ENCODE measurements around the gene OTOP2.

OTOP2 gene

DNA sequence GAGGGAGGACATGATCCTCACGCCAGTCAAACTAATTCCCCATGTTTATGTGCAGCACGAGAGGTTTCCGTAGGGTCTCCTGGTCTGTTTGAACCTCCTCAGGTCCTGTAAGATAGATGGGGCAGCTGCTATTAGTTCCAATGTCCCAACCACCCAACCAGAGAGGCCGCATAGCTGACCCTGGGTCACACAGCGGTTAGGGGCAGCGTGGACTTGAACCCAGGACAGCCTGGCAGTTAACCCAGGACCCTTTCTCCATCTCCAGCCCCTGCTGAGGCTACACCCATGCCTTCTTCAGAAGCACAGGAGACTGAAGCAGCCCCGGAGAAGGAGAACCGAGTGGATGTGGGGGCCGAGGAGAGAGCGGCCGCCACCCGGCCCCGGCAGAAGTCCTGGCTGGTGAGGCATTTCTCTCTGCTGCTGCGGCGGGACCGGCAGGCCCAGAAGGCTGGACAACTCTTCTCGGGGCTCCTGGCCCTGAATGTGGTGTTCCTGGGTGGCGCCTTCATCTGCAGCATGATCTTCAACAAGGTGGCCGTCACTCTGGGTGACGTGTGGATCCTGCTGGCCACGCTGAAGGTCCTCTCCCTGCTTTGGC is 17.2 kb downstream of the OTOP2 start:
- Histone ChIP-seq H3K4me3 (no peak overlapping the region), H3K9me3 (ENCODE audit: low read depth, low read length) (no peaks in the 10 kb centered on the region), H3K9ac (ENCODE audit: insufficient read length) (no peak overlapping the region), H3K27ac (no peak overlapping the region), H3K36me3 (ENCODE audit: insufficient read depth, low read length) (no peaks in the 10 kb centered on the region)
- TF ChIP-seq EZH2 (IDR thresholded peaks at IDR 0.05), result no peak
- TF ChIP-seq POLR2AphosphoS5 (IDR thresholded peaks at IDR 0.05; ENCODE audit: borderline replicate concordance, low read depth, low read length), result no peak
- no peak for TF ChIP-seq FOXP2 (optimal IDR thresholded peaks at IDR 0.05; ENCODE audit: control extremely low read depth, extremely low read length, insufficient read depth)
- no peak for DNase-seq (ENCODE audit: low read depth, low spot score)

DNA sequence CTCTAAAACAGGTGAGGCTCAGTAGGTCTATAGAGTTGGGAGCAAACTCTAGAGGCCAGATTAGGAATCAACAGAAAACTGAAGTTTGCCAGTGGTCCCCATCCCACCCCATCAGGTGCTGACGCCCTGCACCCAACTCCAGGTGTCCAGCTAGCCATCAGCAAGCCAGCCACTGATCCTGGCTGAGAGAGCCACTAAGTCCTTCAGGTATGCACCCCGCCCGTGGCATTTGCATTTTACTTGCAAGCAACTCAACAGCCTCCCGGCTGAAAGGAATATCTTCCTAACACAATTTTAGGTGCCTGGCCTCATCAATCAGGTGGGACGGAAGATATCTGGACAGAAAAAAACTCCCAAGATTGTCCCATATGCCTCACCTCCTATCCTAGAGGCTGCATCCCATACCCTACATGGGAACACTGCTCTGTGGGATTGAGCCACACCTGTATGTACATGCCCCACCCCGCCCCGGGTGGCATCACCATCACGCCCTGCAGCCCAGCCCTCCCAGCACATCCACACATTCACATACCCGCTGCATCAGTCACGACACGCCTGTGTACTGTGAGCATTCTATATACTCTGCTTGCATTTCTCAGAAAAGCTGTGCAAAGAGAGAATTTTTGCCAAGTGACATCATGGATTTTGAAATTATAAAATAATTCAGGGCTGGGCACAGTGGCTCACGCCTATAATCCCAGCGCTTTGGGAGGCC is 19.9 kb downstream of the OTOP2 start:
- Histone ChIP-seq H3K9me3 (ENCODE audit: low read depth, low read length) (no peaks in the 10 kb centered on the region), H3K4me3 (no peak overlapping the region), H3K36me3 (ENCODE audit: insufficient read depth, low read length) (no peaks in the 10 kb centered on the region), H3K9ac (ENCODE audit: insufficient read length) (no peak overlapping the region), H3K27ac (no peak overlapping the region)
- no peak for TF ChIP-seq POLR2AphosphoS5 (IDR thresholded peaks at IDR 0.05; ENCODE audit: borderline replicate concordance, low read depth, low read length)
- no peak for TF ChIP-seq EZH2 (IDR thresholded peaks at IDR 0.05)
- TF ChIP-seq FOXP2 (optimal IDR thresholded peaks at IDR 0.05; ENCODE audit: control extremely low read depth, extremely low read length, insufficient read depth), result no peak
- DNase-seq (ENCODE audit: low read depth, low spot score), result no peak

DNA sequence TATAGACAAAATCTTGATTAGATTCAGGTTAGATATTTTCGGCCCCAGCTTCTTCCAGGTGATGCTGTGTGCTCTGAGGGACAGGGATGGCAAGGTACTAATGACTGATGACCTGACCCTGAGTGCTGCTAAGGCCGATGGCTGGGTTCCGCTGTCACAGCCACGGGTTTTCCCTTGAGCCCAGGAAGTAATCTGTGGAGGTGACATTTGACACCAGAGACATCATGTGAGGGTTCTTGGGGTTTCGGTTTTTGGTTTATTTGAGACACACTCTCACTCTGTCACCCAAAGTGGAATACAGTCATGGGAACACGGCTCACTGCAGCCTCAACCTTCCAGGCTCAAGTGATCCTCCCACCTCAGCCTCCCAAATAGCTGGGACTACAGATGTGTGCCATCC is 21.5 kb downstream of the OTOP2 start:
- H3K9me3 ChIP-seq (ENCODE audit: low read depth, low read length), result no peaks in the 10 kb centered on the region
- TF ChIP-seq FOXP2 (optimal IDR thresholded peaks at IDR 0.05; ENCODE audit: control extremely low read depth, extremely low read length, insufficient read depth) (no peak), POLR2AphosphoS5 (IDR thresholded peaks at IDR 0.05; ENCODE audit: borderline replicate concordance, low read depth, low read length) (no peak), EZH2 (IDR thresholded peaks at IDR 0.05) (no peak)
- no peak overlapping the region for H3K9ac ChIP-seq (ENCODE audit: insufficient read length)
- H3K27ac ChIP-seq, result no peak overlapping the region
- H3K36me3 ChIP-seq (ENCODE audit: insufficient read depth, low read length), result no peaks in the 10 kb centered on the region
- H3K4me3 ChIP-seq, result no peak overlapping the region
- DNase-seq (ENCODE audit: low read depth, low spot score), result no peak

DNA sequence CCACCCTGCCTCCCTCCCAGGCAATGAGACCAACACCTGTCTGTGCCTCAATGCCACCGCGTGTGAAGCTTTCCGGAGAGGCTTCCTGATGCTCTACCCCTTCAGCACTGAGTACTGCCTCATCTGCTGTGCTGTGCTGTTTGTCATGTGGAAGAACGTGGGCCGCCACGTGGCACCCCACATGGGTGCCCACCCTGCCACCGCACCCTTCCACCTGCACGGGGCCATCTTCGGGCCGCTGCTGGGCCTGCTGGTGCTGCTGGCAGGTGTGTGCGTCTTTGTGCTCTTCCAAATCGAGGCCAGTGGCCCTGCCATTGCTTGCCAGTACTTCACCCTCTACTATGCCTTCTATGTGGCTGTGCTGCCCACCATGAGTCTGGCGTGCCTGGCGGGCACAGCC is 22.6 kb downstream of the OTOP2 start:
- H3K4me3 ChIP-seq, result no peak overlapping the region
- no peak overlapping the region for H3K27ac ChIP-seq
- DNase-seq (ENCODE audit: low read depth, low spot score), result no peak
- H3K9ac ChIP-seq (ENCODE audit: insufficient read length), result no peak overlapping the region
- H3K36me3 ChIP-seq (ENCODE audit: insufficient read depth, low read length), result no peaks in the 10 kb centered on the region
- H3K9me3 ChIP-seq (ENCODE audit: low read depth, low read length), result no peaks in the 10 kb centered on the region
- TF ChIP-seq POLR2AphosphoS5 (IDR thresholded peaks at IDR 0.05; ENCODE audit: borderline replicate concordance, low read depth, low read length), result no peak
- TF ChIP-seq EZH2 (IDR thresholded peaks at IDR 0.05), result no peak
- no peak for TF ChIP-seq FOXP2 (optimal IDR thresholded peaks at IDR 0.05; ENCODE audit: control extremely low read depth, extremely low read length, insufficient read depth)

DNA sequence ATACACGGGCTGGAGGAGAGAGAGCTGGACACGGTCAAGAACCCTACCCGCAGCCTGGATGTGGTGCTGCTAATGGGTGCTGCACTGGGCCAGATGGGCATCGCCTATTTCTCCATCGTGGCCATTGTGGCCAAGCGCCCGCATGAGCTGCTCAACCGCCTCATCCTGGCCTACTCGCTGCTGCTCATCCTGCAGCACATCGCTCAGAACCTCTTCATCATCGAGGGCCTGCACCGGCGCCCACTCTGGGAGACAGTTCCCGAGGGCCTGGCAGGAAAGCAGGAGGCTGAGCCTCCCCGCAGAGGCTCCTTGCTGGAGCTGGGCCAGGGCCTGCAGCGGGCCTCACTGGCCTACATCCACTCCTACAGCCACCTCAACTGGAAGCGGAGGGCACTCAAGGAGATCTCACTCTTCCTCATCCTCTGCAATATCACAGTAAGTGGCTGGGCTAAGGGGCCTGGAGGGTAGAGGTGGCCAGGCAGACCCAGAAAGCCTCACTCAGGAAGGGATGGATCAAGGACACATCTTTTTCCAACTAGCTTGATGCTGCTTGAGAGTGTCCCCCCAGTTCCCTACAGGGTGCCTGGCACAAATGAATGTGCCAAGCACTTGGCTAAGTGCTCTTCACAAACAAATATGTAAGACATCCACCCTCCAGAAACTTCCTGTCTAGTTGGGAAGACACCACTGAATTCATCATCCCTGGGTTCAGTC is 23.1 kb downstream of the OTOP2 start:
- H3K36me3 ChIP-seq (ENCODE audit: insufficient read depth, low read length), result no peaks in the 10 kb centered on the region
- H3K9ac ChIP-seq (ENCODE audit: insufficient read length), result no peak overlapping the region
- no peak overlapping the region for H3K27ac ChIP-seq
- no peaks in the 10 kb centered on the region for H3K9me3 ChIP-seq (ENCODE audit: low read depth, low read length)
- DNase-seq (ENCODE audit: low read depth, low spot score), result no peak
- no peak for TF ChIP-seq EZH2 (IDR thresholded peaks at IDR 0.05)
- no peak for TF ChIP-seq FOXP2 (optimal IDR thresholded peaks at IDR 0.05; ENCODE audit: control extremely low read depth, extremely low read length, insufficient read depth)
- no peak for TF ChIP-seq POLR2AphosphoS5 (IDR thresholded peaks at IDR 0.05; ENCODE audit: borderline replicate concordance, low read depth, low read length)
- no peak overlapping the region for H3K4me3 ChIP-seq

DNA sequence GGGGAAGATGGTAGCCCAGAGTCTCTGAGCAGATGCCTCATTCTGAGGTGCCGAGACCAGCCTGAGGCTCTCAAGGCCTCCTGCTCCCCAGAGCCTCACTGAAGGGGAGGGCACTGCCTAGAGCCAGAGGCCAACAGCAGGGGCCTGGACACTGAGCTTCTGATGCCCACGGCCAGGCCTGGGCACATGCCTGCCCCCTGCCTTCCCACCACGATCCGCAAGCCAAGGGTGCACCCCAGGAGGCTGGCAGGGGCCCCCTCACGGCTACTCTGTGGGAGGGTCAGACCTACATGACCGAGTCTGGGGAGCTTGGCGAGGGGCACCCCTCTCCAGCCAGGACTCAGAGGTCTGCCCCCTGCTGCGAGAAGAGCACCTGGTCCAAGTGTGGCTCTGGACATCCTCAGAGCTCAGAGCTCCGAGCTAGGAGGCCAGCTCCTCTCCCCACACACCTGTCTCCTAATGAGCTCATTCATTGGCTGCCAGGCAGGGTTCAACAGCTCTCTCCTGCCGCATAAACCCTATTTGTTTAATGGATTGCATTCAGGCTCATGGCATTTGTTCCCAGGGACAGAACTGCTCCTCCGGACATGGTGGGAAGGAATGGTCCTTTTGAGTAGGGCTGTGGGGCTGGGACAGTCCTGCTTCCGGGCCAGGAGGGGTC is 25.5 kb downstream of the OTOP2 start:
- H3K9me3 ChIP-seq (ENCODE audit: low read depth, low read length), result no peaks in the 10 kb centered on the region
- H3K27ac ChIP-seq, result no peak overlapping the region
- H3K9ac ChIP-seq (ENCODE audit: insufficient read length), result no peak overlapping the region
- TF ChIP-seq POLR2AphosphoS5 (IDR thresholded peaks at IDR 0.05; ENCODE audit: borderline replicate concordance, low read depth, low read length) (no peak), EZH2 (IDR thresholded peaks at IDR 0.05) (no peak), FOXP2 (optimal IDR thresholded peaks at IDR 0.05; ENCODE audit: control extremely low read depth, extremely low read length, insufficient read depth) (no peak)
- no peak overlapping the region for H3K4me3 ChIP-seq
- H3K36me3 ChIP-seq (ENCODE audit: insufficient read depth, low read length), result no peaks in the 10 kb centered on the region
- DNase-seq (ENCODE audit: low read depth, low spot score), result no peak

DNA sequence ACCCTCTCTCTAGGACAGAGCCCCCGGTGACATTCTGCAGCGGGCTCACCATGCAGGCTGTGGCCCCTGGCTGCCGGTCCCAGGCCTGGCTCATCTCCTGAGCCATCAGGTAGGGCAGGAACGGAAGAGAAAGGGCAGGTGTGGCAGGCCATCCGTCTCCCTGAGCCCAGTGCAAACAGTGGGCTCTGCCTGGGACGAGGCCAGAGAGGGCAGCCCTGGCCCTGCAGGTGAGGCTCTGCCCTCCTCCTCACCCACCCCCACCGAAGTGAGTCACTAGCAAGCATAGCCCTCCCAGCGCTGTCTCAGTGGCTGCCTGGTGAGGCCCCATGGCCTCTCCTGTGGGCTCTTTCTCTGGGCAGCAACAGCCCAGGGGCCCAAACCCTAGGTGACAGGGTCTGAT is 26.1 kb downstream of the OTOP2 start:
- Histone ChIP-seq H3K9me3 (ENCODE audit: low read depth, low read length) (no peaks in the 10 kb centered on the region), H3K9ac (ENCODE audit: insufficient read length) (no peak overlapping the region), H3K4me3 (no peak overlapping the region), H3K36me3 (ENCODE audit: insufficient read depth, low read length) (no peaks in the 10 kb centered on the region), H3K27ac (no peak overlapping the region)
- DNase-seq (ENCODE audit: low read depth, low spot score), result no peak
- no peak for TF ChIP-seq POLR2AphosphoS5 (IDR thresholded peaks at IDR 0.05; ENCODE audit: borderline replicate concordance, low read depth, low read length)
- no peak for TF ChIP-seq EZH2 (IDR thresholded peaks at IDR 0.05)
- no peak for TF ChIP-seq FOXP2 (optimal IDR thresholded peaks at IDR 0.05; ENCODE audit: control extremely low read depth, extremely low read length, insufficient read depth)

DNA sequence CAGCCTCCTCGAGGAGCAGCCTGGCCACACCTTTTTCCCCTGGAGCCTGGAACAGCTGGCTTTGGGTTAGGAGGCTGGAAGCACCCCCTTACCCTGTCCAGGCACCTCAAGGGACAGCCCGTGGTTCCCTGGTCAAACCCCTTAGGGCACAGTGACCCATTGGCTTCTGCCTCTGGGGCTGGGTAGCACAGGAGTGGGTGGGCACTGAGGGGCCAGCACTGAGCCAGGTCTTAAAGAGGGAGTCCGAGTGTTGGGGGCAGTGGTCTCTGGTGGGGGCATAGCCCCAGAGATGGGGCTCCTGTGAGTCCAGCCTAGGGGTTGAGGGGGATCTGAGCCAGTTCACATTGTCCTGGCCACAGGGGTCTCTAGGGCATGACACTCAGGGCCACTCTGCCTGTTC is 27.0 kb downstream of the OTOP2 start:
- no peak overlapping the region for H3K27ac ChIP-seq
- DNase-seq (ENCODE audit: low read depth, low spot score), result no peak
- no peak overlapping the region for H3K4me3 ChIP-seq
- no peaks in the 10 kb centered on the region for H3K36me3 ChIP-seq (ENCODE audit: insufficient read depth, low read length)
- TF ChIP-seq POLR2AphosphoS5 (IDR thresholded peaks at IDR 0.05; ENCODE audit: borderline replicate concordance, low read depth, low read length), result no peak
- TF ChIP-seq FOXP2 (optimal IDR thresholded peaks at IDR 0.05; ENCODE audit: control extremely low read depth, extremely low read length, insufficient read depth), result no peak
- no peak for TF ChIP-seq EZH2 (IDR thresholded peaks at IDR 0.05)
- H3K9ac ChIP-seq (ENCODE audit: insufficient read length), result no peak overlapping the region
- no peaks in the 10 kb centered on the region for H3K9me3 ChIP-seq (ENCODE audit: low read depth, low read length)
